ENCODE results near the gene FSTL1.

- TF ChIP-seq POLR2A (IDR thresholded peaks at IDR 0.05) (no peak), CTCF (IDR thresholded peaks at IDR 0.05) (no peak)
These were observed 15.2 kb downstream of the FSTL1 start for GRCh38 chr3:120435621-120436020.
